GM19193 (cell line): ENCODE data around the gene PHACTR1.

ENCODE experiments used
- POLR2A ChIP-seq: IDR thresholded peaks from 4 replicates; pipeline ENCODE4 v1.6.1; 2011; ENCODE audit not compliant: insufficient read depth, insufficient read length; ENCODE audit errors: extremely low read depth

The PHACTR1 gene

GRCh38 chr6:12886961-12887775, 170.6 kb downstream of the PHACTR1 start:
- no peak for TF ChIP-seq POLR2A

- TF ChIP-seq POLR2A, result no peak
Measured at GRCh38 chr6:12890171-12890790, 173.7 kb downstream of the PHACTR1 start.

DNA sequence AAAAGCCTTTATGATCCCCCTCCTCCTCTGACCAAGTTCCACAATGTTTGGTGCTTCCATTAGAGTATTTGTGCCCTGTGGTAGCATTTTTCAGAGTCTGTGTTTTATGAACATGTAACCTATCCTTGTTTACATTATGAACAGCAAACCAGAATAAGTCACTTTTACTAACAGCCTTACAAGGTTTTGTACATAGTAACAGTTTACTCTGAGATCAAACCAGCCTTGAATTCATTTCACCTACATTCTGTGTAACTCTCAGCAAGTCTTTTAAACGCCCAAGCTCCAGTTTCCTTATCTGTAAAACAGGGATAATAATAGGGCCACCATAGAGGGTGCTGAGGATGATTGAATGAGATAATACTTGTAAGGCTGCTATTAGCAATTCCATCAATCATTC, 175.0 kb downstream of the PHACTR1 start:
- no peak for TF ChIP-seq POLR2A

- TF ChIP-seq POLR2A, result no peak
Measured at GRCh38 chr6:12892151-12892550, 175.6 kb downstream of the PHACTR1 start.

DNA sequence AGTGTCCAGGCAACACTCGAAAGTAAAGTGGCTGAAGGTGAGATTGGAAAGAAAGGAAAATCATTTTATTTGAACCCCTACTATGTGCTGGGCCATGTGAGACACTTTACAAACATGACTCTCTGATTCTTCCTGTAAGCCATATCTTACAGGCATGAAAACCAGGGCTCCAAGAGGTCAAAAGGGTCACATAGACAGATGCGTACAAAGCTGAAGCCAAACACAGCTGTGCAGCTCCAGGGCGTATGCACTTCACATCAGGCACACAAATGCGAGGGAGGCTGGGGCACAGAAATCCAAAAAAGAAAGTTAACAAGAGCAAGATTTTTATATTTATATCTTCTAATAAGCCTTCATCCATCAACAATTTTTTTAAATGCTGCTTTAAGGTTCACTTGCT, 176.5 kb downstream of the PHACTR1 start:
- no peak for TF ChIP-seq POLR2A

DNA sequence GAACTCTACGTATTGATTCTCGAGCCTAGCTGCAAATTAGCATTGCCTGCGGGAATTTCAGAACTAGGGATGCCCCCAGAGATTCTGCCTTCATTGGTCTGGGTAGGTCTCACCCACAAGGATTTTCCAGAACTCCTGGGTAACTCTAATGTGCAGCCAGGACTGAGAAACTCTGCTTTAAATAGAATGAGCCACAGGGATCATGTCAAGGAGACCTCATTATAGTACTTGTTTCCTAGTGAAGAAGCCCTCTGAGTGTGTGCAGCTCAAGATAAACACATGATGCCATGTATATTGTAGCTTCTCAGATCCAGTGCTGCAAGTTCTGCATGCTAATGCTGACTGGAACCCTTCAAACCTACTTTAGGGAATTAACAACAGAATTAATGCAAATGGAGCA, 179.2 kb downstream of the PHACTR1 start:
- TF ChIP-seq POLR2A, result no peak

DNA sequence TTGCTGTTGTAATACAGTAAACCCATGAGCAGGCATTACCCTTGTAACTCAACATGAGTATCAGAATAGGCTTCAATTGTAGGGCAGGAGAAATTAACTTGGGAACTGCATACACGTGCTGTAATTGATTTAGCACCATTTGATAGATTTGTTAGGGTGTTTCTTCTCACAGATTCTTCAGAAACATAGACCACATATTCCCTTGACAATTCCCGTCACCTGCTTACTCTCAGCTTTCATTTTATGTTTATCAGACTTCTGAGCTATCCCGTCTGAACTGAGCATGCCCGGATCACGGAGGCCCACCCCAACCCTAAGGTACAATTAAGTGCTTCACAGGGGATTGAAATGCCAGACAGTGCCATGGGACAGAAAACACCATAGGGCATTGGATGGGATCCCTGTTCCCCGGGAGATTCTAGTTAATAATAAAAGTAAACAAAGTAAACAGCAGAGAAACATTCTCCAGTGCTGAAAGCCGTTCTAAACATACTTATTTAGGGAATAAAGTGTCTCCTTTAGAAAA, 179.7 kb downstream of the PHACTR1 start:
- TF ChIP-seq POLR2A, result no peak

DNA sequence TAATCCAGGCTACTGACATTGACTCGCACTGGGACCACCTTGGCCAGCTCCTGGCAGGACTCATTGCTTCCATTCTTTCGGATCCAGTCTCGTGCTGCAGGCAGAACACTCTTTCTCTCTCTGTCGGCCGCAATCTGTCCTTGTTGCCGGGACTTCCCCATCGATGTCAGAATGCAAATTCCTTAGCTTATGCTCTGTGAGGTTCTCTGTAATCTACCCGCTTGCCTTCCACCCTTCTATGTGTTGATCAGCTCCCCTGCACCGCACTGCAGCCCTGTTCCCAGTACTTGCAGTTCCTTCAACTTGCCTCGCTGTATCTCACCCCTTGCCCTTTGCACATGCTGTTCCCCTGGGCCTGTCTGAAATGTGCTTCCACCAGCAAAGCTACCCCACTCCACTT, 182.0 kb downstream of the PHACTR1 start:
- no peak for TF ChIP-seq POLR2A

- no peak for TF ChIP-seq POLR2A
Measured at GRCh38 chr6:12899046-12899833, 182.7 kb downstream of the PHACTR1 start.

- TF ChIP-seq POLR2A, result no peak
Measured at GRCh38 chr6:12903246-12903645, 186.7 kb downstream of the PHACTR1 start.

DNA sequence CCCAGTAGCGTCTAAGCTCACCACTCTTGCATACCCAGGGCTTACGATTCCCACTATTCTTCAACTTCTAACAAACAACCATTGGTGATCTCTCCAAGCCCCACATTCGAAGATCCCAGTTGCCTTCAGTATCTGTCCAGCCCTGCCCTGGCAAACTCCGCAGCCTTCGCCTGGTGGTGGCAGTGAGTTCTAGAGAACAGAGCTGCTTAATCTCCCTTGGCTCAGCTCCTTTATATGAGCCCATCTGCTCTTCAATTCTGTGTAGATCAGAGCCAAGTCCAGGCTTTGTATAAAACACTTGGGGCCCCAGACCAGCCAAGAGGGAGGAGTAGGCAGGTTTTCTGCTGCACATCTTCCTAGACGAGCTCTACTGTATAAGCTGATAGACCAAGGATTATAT, 193.3 kb downstream of the PHACTR1 start:
- TF ChIP-seq POLR2A, result no peak

GRCh38 chr6:12911427-12911826, 194.9 kb downstream of the PHACTR1 start:
- TF ChIP-seq POLR2A, result no peak

DNA sequence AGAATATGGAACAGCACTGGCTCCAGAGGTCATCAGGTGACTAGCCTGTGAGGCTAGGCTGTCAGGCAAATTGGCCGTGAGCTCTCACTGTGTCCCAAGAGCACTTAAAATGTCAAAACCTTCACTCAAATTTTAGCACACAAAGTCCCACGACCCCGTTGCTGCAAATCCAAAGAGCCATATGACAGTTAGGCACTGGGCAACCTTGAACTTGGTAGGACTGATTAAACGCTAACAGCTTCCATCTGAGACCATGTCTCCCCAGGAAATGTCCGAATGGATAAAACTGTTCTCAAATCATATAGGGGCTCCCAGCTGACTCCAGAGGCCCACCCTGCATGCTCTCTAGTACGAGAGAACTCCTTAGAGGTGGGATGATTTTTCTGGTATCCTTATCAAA, 196.6 kb downstream of the PHACTR1 start:
- no peak for TF ChIP-seq POLR2A

DNA sequence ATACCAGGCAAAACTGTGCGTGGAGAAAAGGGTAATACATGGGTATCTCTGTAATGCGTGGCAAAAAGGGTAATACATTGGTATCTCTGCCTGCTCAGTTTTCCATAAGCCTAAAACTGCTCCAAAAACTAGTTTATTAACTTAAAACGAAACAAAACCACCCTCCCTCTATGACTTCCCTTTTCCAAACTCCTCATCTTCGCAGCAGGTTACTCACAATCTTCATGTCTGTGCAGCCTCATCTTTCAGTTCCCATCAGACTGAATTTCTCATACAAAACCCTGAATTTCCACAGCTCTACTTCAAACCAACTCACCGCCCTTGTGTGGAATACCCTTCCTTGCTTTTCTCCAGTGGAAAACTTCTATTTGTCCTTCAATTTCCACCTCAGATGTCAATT, 199.4 kb downstream of the PHACTR1 start:
- TF ChIP-seq POLR2A, result no peak

- TF ChIP-seq POLR2A, result no peak
Measured at GRCh38 chr6:12916420-12917136, 200.0 kb downstream of the PHACTR1 start.
